H9 (cell line): Measurements from ENCODE around the gene RNF181. TPM values are rescaled to one million over a fixed set of nuclear protein-coding genes. Genes with fewer than 3 reads are reported as not detected.
A peak's percentile ranks its signal among the peaks of the same experiment; 100 is the strongest.

Source experiments
- DNase-seq: peaks from one replicate; pipeline ENCODE4 v3.0.0-alpha.2; 2017
- H2AFZ ChIP-seq: one replicate; pipeline ENCODE4 v1.6.1; 2013; ENCODE audit warnings: mild to moderate bottlenecking, low read length, control low read depth, moderate library complexity
- H2AK5ac ChIP-seq: 2 replicates; pipeline ENCODE4 v1.6.1; 2013; ENCODE audit warnings: low read length, control low read depth, mixed read lengths; ENCODE audit not compliant: insufficient read length
- H2BK120ac ChIP-seq: one replicate; pipeline ENCODE4 v1.6.1; 2013; ENCODE audit warnings: low read depth, mild to moderate bottlenecking, low read length, control low read depth, inconsistent platforms; ENCODE audit not compliant: poor library complexity, severe bottlenecking
- H2BK12ac ChIP-seq: 2 replicates; pipeline ENCODE4 v1.6.1; 2013; ENCODE audit warnings: low read length, control low read depth, mixed read lengths, low read depth; ENCODE audit not compliant: insufficient read length
- H2BK15ac ChIP-seq: 2 replicates; pipeline ENCODE4 v1.6.1; 2013; ENCODE audit warnings: low read depth, low read length, control low read depth
- H2BK20ac ChIP-seq: one replicate; pipeline ENCODE4 v1.6.1; 2013; ENCODE audit warnings: low read depth, mild to moderate bottlenecking, low read length, control low read depth, inconsistent platforms; ENCODE audit not compliant: poor library complexity, severe bottlenecking
- H2BK5ac ChIP-seq: 2 replicates; pipeline ENCODE4 v1.6.1; 2013; ENCODE audit warnings: low read length, control low read depth, mixed read lengths; ENCODE audit not compliant: insufficient read length
- H3K14ac ChIP-seq: 2 replicates; pipeline ENCODE4 v1.6.1; 2013; ENCODE audit warnings: low read length, control low read depth; ENCODE audit not compliant: insufficient read depth
- H3K18ac ChIP-seq: 2 replicates; pipeline ENCODE4 v1.6.1; 2013; ENCODE audit warnings: low read depth, mild to moderate bottlenecking, mixed read lengths, low read length, control low read depth; ENCODE audit not compliant: insufficient read length
- H3K23ac ChIP-seq: 2 replicates; pipeline ENCODE4 v1.6.1; 2013; ENCODE audit warnings: low read length, control low read depth, mixed read lengths, low read depth; ENCODE audit not compliant: insufficient read length
- H3K23me2 ChIP-seq: 2 replicates; pipeline ENCODE4 v1.6.1; 2013; ENCODE audit warnings: low read depth, mild to moderate bottlenecking, mixed read lengths, low read length, control low read depth; ENCODE audit not compliant: insufficient read length, poor library complexity, severe bottlenecking
- H3K27ac ChIP-seq: 2 replicates; pipeline ENCODE4 v1.5.1; 2013; ENCODE audit warnings: low read length, control low read depth, mixed read lengths, low read depth; ENCODE audit not compliant: insufficient read length
- H3K27me3 ChIP-seq: 2 replicates; pipeline ENCODE4 v1.6.1; 2013; ENCODE audit warnings: low read length, control low read depth, inconsistent platforms; ENCODE audit not compliant: insufficient read depth
- H3K4ac ChIP-seq: 2 replicates; pipeline ENCODE4 v1.6.1; 2013; ENCODE audit warnings: low read depth, mild to moderate bottlenecking, control low read depth, inconsistent platforms, low read length, moderate library complexity
- H3K4me1 ChIP-seq: 2 replicates; pipeline ENCODE4 v1.6.1; 2013; ENCODE audit warnings: low read length, control low read depth, inconsistent platforms; ENCODE audit not compliant: insufficient read depth
- H3K4me2 ChIP-seq: 2 replicates; pipeline ENCODE4 v1.6.1; 2013; ENCODE audit warnings: low read length, control low read depth, mixed read lengths; ENCODE audit not compliant: insufficient read length, insufficient read depth
- H3K56ac ChIP-seq: 2 replicates; pipeline ENCODE4 v1.6.1; 2013; ENCODE audit warnings: low read depth, mild to moderate bottlenecking, mixed read lengths, low read length, control low read depth; ENCODE audit not compliant: insufficient read length
- H3K79me1 ChIP-seq: 2 replicates; pipeline ENCODE4 v1.6.1; 2013; ENCODE audit warnings: low read depth, mild to moderate bottlenecking, moderate library complexity, low read length, control low read depth, inconsistent platforms; ENCODE audit not compliant: insufficient read depth, poor library complexity, severe bottlenecking
- H3K79me2 ChIP-seq: 2 replicates; pipeline ENCODE4 v1.6.1; 2013; ENCODE audit warnings: low read length, control low read depth, inconsistent platforms; ENCODE audit not compliant: insufficient read depth
- H3K9ac ChIP-seq: 2 replicates; pipeline ENCODE4 v1.6.1; 2013; ENCODE audit warnings: low read length, control low read depth, mixed read lengths; ENCODE audit not compliant: insufficient read length; ENCODE audit errors: extremely low read depth
- H3K9me3 ChIP-seq: one replicate; pipeline ENCODE4 v1.6.1; 2013; ENCODE audit warnings: low read depth, low read length, inconsistent platforms; ENCODE audit not compliant: control insufficient read depth
- H3T11ph ChIP-seq: one replicate; pipeline ENCODE4 v1.6.1; 2013; ENCODE audit warnings: mild to moderate bottlenecking, low read length, control low read depth, inconsistent platforms
- H4K20me1 ChIP-seq: one replicate; pipeline ENCODE4 v1.6.1; 2013; ENCODE audit not compliant: control insufficient read depth, insufficient read length, insufficient read depth
- H4K5ac ChIP-seq: 2 replicates; pipeline ENCODE4 v1.6.1; 2013; ENCODE audit warnings: low read depth, mild to moderate bottlenecking, mixed read lengths, low read length, control low read depth; ENCODE audit not compliant: insufficient read length
- H4K8ac ChIP-seq: replicated peaks from 2 replicates; pipeline ENCODE4 v1.6.1; 2013; ENCODE audit warnings: low read length, control low read depth, mixed read lengths, low read depth; ENCODE audit not compliant: insufficient read length
- H4K91ac ChIP-seq: 2 replicates; pipeline ENCODE4 v1.6.1; 2013; ENCODE audit warnings: low read depth, mild to moderate bottlenecking, moderate library complexity, mixed read lengths, low read length, control low read depth; ENCODE audit not compliant: insufficient read length
- H3K27ac Mint-ChIP-seq, 3 experiments: 2 replicates in 2 of 3; 3 replicates in 1 of 3; pipeline ENCODE4 v1.8.0; 2020 to 2021; ENCODE audit warnings: mixed read lengths in 3 of 3, mild to moderate bottlenecking in 1 of 3, moderate library complexity in 1 of 3
- H3K27me3 Mint-ChIP-seq: 2 replicates; pipeline ENCODE4 v1.8.0; 2021; ENCODE audit warnings: low read depth, mild to moderate bottlenecking, moderate library complexity, mixed read lengths
- H3K36me3 Mint-ChIP-seq, 3 experiments: 2 replicates in 2 of 3; 3 replicates in 1 of 3; pipeline ENCODE4 v1.8.0; 2020 to 2021; ENCODE audit warnings: low read depth in 3 of 3, mixed read lengths in 3 of 3; ENCODE audit not compliant: insufficient read depth in 1 of 3
- H3K4me1 Mint-ChIP-seq, 2 experiments: 2 replicates each; pipeline ENCODE4 v1.8.0; 2020; ENCODE audit warnings: mixed read lengths in 2 of 2
- H3K4me3 Mint-ChIP-seq, 2 experiments: 2 replicates in 1 of 2; 3 replicates in 1 of 2; pipeline ENCODE4 v1.8.0; 2020 to 2021; ENCODE audit warnings: mild to moderate bottlenecking in 2 of 2, mixed read lengths in 2 of 2, moderate library complexity in 1 of 2
- H3K9me3 Mint-ChIP-seq, 2 experiments: 2 replicates in 1 of 2; 3 replicates in 1 of 2; pipeline ENCODE4 v1.8.0; 2020; ENCODE audit warnings: mild to moderate bottlenecking in 2 of 2, mixed read lengths in 2 of 2, moderate library complexity in 1 of 2
- CTCF ChIP-seq: fragments of 200-600 bp; sonication (generic); conservative IDR thresholded peaks from 3 replicates; pipeline ENCODE4 v1.8.0; 2021; ENCODE audit warnings: antibody characterized with exemption, mild to moderate bottlenecking
- WGBS: extraction: QIAGEN DNeasy Blood & Tissue Kit; methylation state at CpG from one replicate; pipeline ENCODE4 v1.1.7; 2013; ENCODE audit warnings: missing lambda C conversion rate, low lambda C conversion rate, mixed read lengths; ENCODE audit not compliant: insufficient read length; ENCODE audit errors: extremely low coverage; 5-methylcytosine and 5-hydroxymethylcytosine counted together
- total RNA-seq: library from RNA; stranded (reverse); gene quantifications from 2 replicates; pipeline ENCODE4 v1.2.1, GENCODE V29; 2021

Gene RNF181
- total RNA-seq, 1 experiment from 2014 or later, result 122 TPM

- Histone ChIP-seq H2BK5ac (no peak overlapping the region), H3K79me1 (no peaks in the 10 kb centered on the region), H3K56ac (no peak overlapping the region), H3K23me2 (peaks cover 9% of the 10 kb centered on the region), H2AFZ (no peak overlapping the region), H2AK5ac (no peak overlapping the region), H4K91ac (no peak overlapping the region), H2BK120ac (no peak overlapping the region), H3K9me3 (no peaks in the 10 kb centered on the region), H3K4me2 (peak overlapping the region; percentile 81), H3K27me3 (no peaks in the 10 kb centered on the region), H3K14ac (no peak overlapping the region), H3K23ac (no peak overlapping the region), H4K20me1 (no peaks in the 10 kb centered on the region), H3K4me1 (no peaks in the 10 kb centered on the region), H3K9ac (peak overlapping the region; percentile 75), H3K27ac (no peak overlapping the region), H3K4ac (no peak overlapping the region), H2BK15ac (no peak overlapping the region), H3K18ac (no peak overlapping the region), H3T11ph (no peak overlapping the region), H2BK12ac (no peak overlapping the region), H2BK20ac (no peak overlapping the region), H4K8ac (no peak overlapping the region), H4K5ac (no peak overlapping the region), H3K79me2 (no peaks in the 10 kb centered on the region)
- Mint-ChIP-seq H3K27ac (peak overlapping the region; percentile 67 to 99 (median 97); a peak in 6 of 7 replicates), H3K4me3 (peak overlapping the region; percentile 99), H3K9me3 (no peaks in the 10 kb centered on the region), H3K27me3 (peaks cover 6% of the 10 kb centered on the region), H3K36me3 (peaks cover 0 to 24% (median 21%) of the 10 kb centered on the region in 3 experiments; a peak in 5 of 7 replicates), H3K4me1 (peaks cover 17 to 18% of the 10 kb centered on the region in 2 experiments)
- TF ChIP-seq CTCF, result no peak
- WGBS, result no CpG with 5 or more reads among the region's 10 CpGs
- DNase-seq, result no peak
Observed at GRCh38 chr2:85596026-85596333, 435 bp downstream of the RNF181 start.
